ENCODE measurements around the gene FDX1. TPM values are rescaled to one million over a fixed set of nuclear protein-coding genes. Genes with fewer than 3 reads are reported as not detected.
"Not testable (repeated sequence)": the region's sequence is repeated elsewhere in the genome, so short reads cannot be mapped to it uniquely, and the experiment has no call there.

The FDX1 gene
- total and polyA plus RNA-seq, 2 of the 8 experiments (the other 6 are each of a cell fraction or from before 2014, with no cell fraction given) = 3.7 to 9.6 TPM

GRCh38 chr11:110405636-110406035 lies 24.1 kb upstream of the FDX1 start:
- H3K79me2 ChIP-seq (ENCODE audit: control insufficient read depth in 1 of 2, insufficient read depth in 2 of 2, low read length in 2 of 2) = not testable (repeated sequence)
- CTCF ChIA-PET (ENCODE audit: partially characterized antibody) = interaction anchor here (0.7 kb wide), 1 partner anchor 10 kb away, joined by 3 read pairs; no protein-coding TSS in a partner anchor
- WGBS, 2 experiments (ENCODE audit: extremely low coverage in 1 of 2, insufficient coverage in 1 of 2, insufficient read length in 1 of 2, insufficient replicate concordance in 2 of 2, low coverage in 1 of 2, low lambda C conversion rate in 2 of 2, missing lambda C conversion rate in 1 of 2) = 90% methylated on average over 4 of the region's 4 CpGs; no CpG with 5 or more reads in 1 of the 2 experiments

More at GRCh38 chr11:110405636-110406035, 24.1 kb upstream of the FDX1 start:
- H3K14ac ChIP-seq (ENCODE audit: insufficient read length); H2BK120ac ChIP-seq (replicated peaks; ENCODE audit: low read depth, low read length); H2BK12ac ChIP-seq (ENCODE audit: low read depth, low read length); H4K8ac ChIP-seq (ENCODE audit: extremely low read depth, insufficient read depth, low read length); H3K4ac ChIP-seq (replicated peaks; ENCODE audit: insufficient read length, low read depth, low read length); H3K23me2 ChIP-seq (ENCODE audit: low read depth, low read length); POLR2A ChIA-PET (ENCODE audit: partially characterized antibody); H4K5ac ChIP-seq (ENCODE audit: insufficient read length, low read depth, low read length); H2BK5ac ChIP-seq (ENCODE audit: low read depth, low read length); H2AK5ac ChIP-seq (ENCODE audit: low read depth, low read length); H3K4me3 ChIP-seq (ENCODE audit: extremely low read depth in 1 of 4, insufficient read depth in 2 of 4, low read depth in 3 of 4, low read length in 4 of 4); H3K9me3 ChIP-seq (ENCODE audit: insufficient read depth in 2 of 2, low read depth in 1 of 2, low read length in 1 of 2); H2BK15ac ChIP-seq (ENCODE audit: low read length); H2BK20ac ChIP-seq (ENCODE audit: low read length); H3K4me1 ChIP-seq (replicated peaks in 1 of 4; ENCODE audit: control insufficient read depth in 3 of 4, insufficient read depth in 4 of 4, low read length in 3 of 4); H3K23ac ChIP-seq (ENCODE audit: insufficient read length); H3K4me2 ChIP-seq (ENCODE audit: insufficient read depth in 1 of 2, low read depth in 2 of 2, low read length in 2 of 2); H2AFZ ChIP-seq (ENCODE audit: low read length); H3K56ac ChIP-seq (replicated peaks; ENCODE audit: insufficient read length, low read depth, low read length); H4K91ac ChIP-seq (replicated peaks; ENCODE audit: insufficient read length, low read length); FAIRE-seq; H3K18ac ChIP-seq (ENCODE audit: extremely low read depth, low read length); DNase-seq (ENCODE audit: low read depth in 1 of 2, low spot score in 2 of 2); H3K79me1 ChIP-seq (ENCODE audit: low read depth, low read length); H4K20me1 ChIP-seq (replicated peaks in 1 of 2; ENCODE audit: control insufficient read depth in 1 of 2, insufficient read depth in 2 of 2, low read length in 2 of 2); H3K36me3 ChIP-seq (ENCODE audit: control insufficient read depth in 2 of 4, insufficient read depth in 4 of 4, low read length in 3 of 4); H3K27ac ChIP-seq (ENCODE audit: low read depth, low read length); H3K9ac ChIP-seq (replicated peaks in 1 of 4; ENCODE audit: extremely low read depth in 1 of 4, low read depth in 3 of 4, low read length in 3 of 4); H3K27me3 ChIP-seq (replicated peaks in 1 of 4; ENCODE audit: control insufficient read depth in 3 of 4, extremely low read depth in 1 of 4, insufficient read depth in 3 of 4, low read length in 3 of 4): not testable (repeated sequence)
